ENCODE results near the gene MRPL43.

GRCh38 chr10:101018118-101018599 lies 30.9 kb upstream of the MRPL43 start:
- TF ChIP-seq CTCF (conservative IDR thresholded peaks at IDR 0.05; ENCODE audit: low read length) (no peak), EZH2phosphoT487 (IDR thresholded peaks at IDR 0.05; ENCODE audit: borderline replicate concordance) (no peak)
